Aortic smooth muscle cell (primary cell): ENCODE results near the gene JAZF1. TPM values are rescaled to one million over a fixed set of nuclear protein-coding genes. Genes with fewer than 3 reads are reported as not detected.

Experiments
- total RNA-seq: library from RNA; depleted of rRNA; stranded (reverse); fragments of >200 nt; gene quantifications from 2 replicates; pipeline ENCODE4 v1.2.3, GENCODE V29; 2014

Gene JAZF1
- 3.2 and 5.6 TPM in 2 replicates for total RNA-seq

DNA sequence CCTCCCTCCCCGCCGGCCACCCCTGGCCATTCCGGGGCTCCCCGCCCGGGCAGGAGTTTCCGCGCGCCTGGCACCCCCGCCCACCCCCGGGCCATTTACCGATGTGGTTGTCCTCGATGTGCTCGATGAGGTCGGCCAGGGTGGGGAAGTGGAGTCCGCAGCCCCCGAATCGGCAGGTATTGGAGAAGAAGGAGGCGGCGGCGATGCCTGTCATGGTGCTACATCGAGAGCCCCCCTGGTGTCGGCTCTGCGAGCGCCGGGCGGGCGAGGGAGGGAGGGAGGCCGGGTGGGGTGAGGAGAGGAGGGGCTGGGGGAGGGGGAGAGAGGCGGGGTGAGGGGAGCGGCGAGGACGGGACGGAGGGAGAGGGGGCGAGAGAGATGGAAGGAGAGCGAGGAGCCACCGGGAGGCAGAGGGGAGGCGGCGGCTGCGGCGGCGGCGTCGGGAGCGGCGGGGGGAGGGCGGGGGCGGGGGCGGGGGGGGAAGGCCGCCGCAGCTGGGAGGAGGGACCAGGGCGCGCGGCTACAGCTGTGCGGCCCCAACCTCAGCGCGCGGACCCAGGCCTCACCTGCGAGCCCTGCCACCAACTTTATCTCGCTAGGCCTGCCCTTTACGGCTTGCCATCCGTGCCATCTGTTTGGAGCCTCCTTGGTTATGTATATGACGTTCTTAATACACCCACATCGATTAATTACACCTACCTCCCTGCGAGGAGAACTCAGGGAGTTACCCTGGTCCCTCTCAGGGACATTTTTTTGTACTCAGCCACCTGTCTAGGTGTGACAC lies at the start of gene JAZF1:
Gene JAZF1, minus strand, starts transcription at position 432 of the 784 bp plus-strand sequence.

Other genes starting within 250 kb of the JAZF1 start
- 2.6 and 4.4 TPM in 2 replicates for gene CREB5, start 231.7 kb upstream of the JAZF1 start, total RNA-seq